ENCODE data around the gene IGDCC3.

The IGDCC3 gene

GRCh38 chr15:65383991-65384390, 6.2 kb upstream of the IGDCC3 start:
- no peak overlapping the region for H3K4me3 ChIP-seq (replicated peaks in 1 of 2; ENCODE audit: low read depth in 2 of 2, low read length in 2 of 2)
- no peak for TF ChIP-seq CTCF (IDR thresholded peaks at IDR 0.05; ENCODE audit: low read depth, low read length)
- DNase-seq (ENCODE audit: low read depth in 2 of 2) = no peak

GRCh38 chr15:65383456-65383855, 5.7 kb upstream of the IGDCC3 start:
- no peak overlapping the region for H3K4me3 ChIP-seq (replicated peaks in 1 of 2; ENCODE audit: low read depth in 2 of 2, low read length in 2 of 2)
- TF ChIP-seq CTCF (IDR thresholded peaks at IDR 0.05; ENCODE audit: low read depth, low read length) = no peak
- no peak for DNase-seq (ENCODE audit: low read depth in 2 of 2)

GRCh38 chr15:65382921-65383320, 5.1 kb upstream of the IGDCC3 start:
- no peak for DNase-seq (ENCODE audit: low read depth in 2 of 2)
- H3K4me3 ChIP-seq (replicated peaks in 1 of 2; ENCODE audit: low read depth in 2 of 2, low read length in 2 of 2) = no peak overlapping the region
- TF ChIP-seq CTCF (IDR thresholded peaks at IDR 0.05; ENCODE audit: low read depth, low read length) = no peak

GRCh38 chr15:65382146-65382491, 4.3 kb upstream of the IGDCC3 start:
- H3K4me3 ChIP-seq (replicated peaks in 1 of 2; ENCODE audit: low read depth in 2 of 2, low read length in 2 of 2) = no peak overlapping the region
- DNase-seq (ENCODE audit: low read depth in 2 of 2) = no peak
- no peak for TF ChIP-seq CTCF (IDR thresholded peaks at IDR 0.05; ENCODE audit: low read depth, low read length)

- DNase-seq (ENCODE audit: low read depth in 2 of 2) = no peak
- H3K4me3 ChIP-seq (replicated peaks in 1 of 2; ENCODE audit: low read depth in 2 of 2, low read length in 2 of 2) = no peak overlapping the region
- no peak for TF ChIP-seq CTCF (IDR thresholded peaks at IDR 0.05; ENCODE audit: low read depth, low read length)
These were observed 3.8 kb upstream of the IGDCC3 start for GRCh38 chr15:65381445-65382145.

GRCh38 chr15:65379986-65380385, 2.2 kb upstream of the IGDCC3 start:
- no peak overlapping the region for H3K4me3 ChIP-seq (replicated peaks in 1 of 2; ENCODE audit: low read depth in 2 of 2, low read length in 2 of 2)
- no peak for TF ChIP-seq CTCF (IDR thresholded peaks at IDR 0.05; ENCODE audit: low read depth, low read length)
- DNase-seq (ENCODE audit: low read depth in 2 of 2) = no peak
